Prostate gland (tissue), 2 donors: ENCODE results near the gene MED6. TPM values are rescaled to one million over a fixed set of nuclear protein-coding genes. Genes with fewer than 3 reads are reported as not detected.

ENCODE experiments used
- DNase-seq: peaks from one replicate; pipeline ENCODE4 v3.0.0-alpha.2; 2019; ENCODE audit warnings: low spot score
- H3K27ac ChIP-seq, 2 donors: fragments of 200-600 bp; sonication (generic); 2 replicates each; pipeline ENCODE4 v1.5.1; 2017 to 2019
- H3K27me3 ChIP-seq: fragments of 200-600 bp; sonication (generic); replicated peaks from 2 replicates; pipeline ENCODE4 v1.5.1; 2019; ENCODE audit not compliant: insufficient read depth
- H3K36me3 ChIP-seq, 2 donors: fragments of 200-600 bp; sonication (generic); 1 replicate in 1 of 2; 2 replicates in 1 of 2; pipeline versions ENCODE4 v1.5.1 to v1.8.1; 2017 to 2019
- H3K4me1 ChIP-seq: fragments of 200-600 bp; sonication (generic); replicated peaks from 2 replicates; pipeline ENCODE4 v1.5.1; 2019
- H3K4me3 ChIP-seq, 2 donors: fragments of 200-600 bp; sonication (generic); 2 replicates each; pipeline ENCODE4 v1.5.1; 2017 to 2019
- H3K9me3 ChIP-seq: fragments of 200-600 bp; sonication (generic); 2 replicates; pipeline ENCODE4 v1.5.1; 2017
- CTCF ChIP-seq, 4 experiments: fragments of 200-600 bp in 2 of 4; fragments of 450-650 bp in 2 of 4; sonication (generic) in 2 of 4; IDR thresholded peaks; 1 replicate in 3 of 4; 2 replicates in 1 of 4; pipeline ENCODE4 v1.5.1; 2016 to 2019; ENCODE audit warnings: antibody characterized with exemption in 4 of 4, mild to moderate bottlenecking in 2 of 4, moderate library complexity in 2 of 4
- POLR2A ChIP-seq: fragments of 450-650 bp; IDR thresholded peaks from one replicate; pipeline ENCODE4 v1.6.1; 2016; ENCODE audit warnings: antibody characterized with exemption, mild to moderate bottlenecking
- POLR2AphosphoS5 ChIP-seq: sonication (generic); formaldehyde crosslinking; IDR thresholded peaks from one replicate; pipeline ENCODE4 v1.6.1; 2017; ENCODE audit warnings: antibody characterized with exemption
- WGBS: methylation state at CpG from one replicate; pipeline ENCODE4 v1.1.5; 2018; 5-methylcytosine and 5-hydroxymethylcytosine counted together
- intact Hi-C: fragments of 100-400 bp; cut with DNase I; formaldehyde crosslinking; loops from one replicate; pipeline ENCODE4 v1.14.2; 2022
- total RNA-seq, 2 donors: library from RNA; depleted of rRNA; stranded (reverse); fragments of >200 nt; gene quantifications; one replicate each; pipeline ENCODE4 v1.1.0, GENCODE V29; 2016

MED6 gene
- total RNA-seq, 2 donors from 2014 or later, result 27.4 to 41.4 TPM

GRCh38 chr14:70622111-70622712, 21.8 kb upstream of the MED6 start:
- no peak overlapping the region for H3K4me3 ChIP-seq
- WGBS, result 21% methylated on average over 3 of the region's 3 CpGs
- H3K4me1 ChIP-seq, result no peaks in the 10 kb centered on the region
- H3K9me3 ChIP-seq, result no peaks in the 10 kb centered on the region
- DNase-seq, result peak; percentile 47
- TF ChIP-seq POLR2A (no peak), POLR2AphosphoS5 (peak; percentile 18), CTCF (IDR thresholded peaks at IDR 0.05) (peak; percentile 30 to 84 (median 76))
- no peaks in the 10 kb centered on the region for H3K36me3 ChIP-seq
- intact Hi-C loops, result loop anchor here (10.0 kb wide), 1 partner anchor 93 kb away; no protein-coding TSS in a partner anchor
- H3K27me3 ChIP-seq, result no peaks in the 10 kb centered on the region
- no peak overlapping the region for H3K27ac ChIP-seq

GRCh38 chr14:70619708-70620107, 19.3 kb upstream of the MED6 start:
- H3K36me3 ChIP-seq, result no peaks in the 10 kb centered on the region
- no peaks in the 10 kb centered on the region for H3K27me3 ChIP-seq
- DNase-seq, result no peak
- H3K9me3 ChIP-seq, result no peaks in the 10 kb centered on the region
- intact Hi-C loops, result loop anchor here (10.0 kb wide), 1 partner anchor 95 kb away; no protein-coding TSS in a partner anchor
- no peaks in the 10 kb centered on the region for H3K4me1 ChIP-seq
- H3K27ac ChIP-seq, result no peak overlapping the region
- no peak for TF ChIP-seq POLR2A
- no peak for TF ChIP-seq CTCF (IDR thresholded peaks at IDR 0.05)
- no peak for TF ChIP-seq POLR2AphosphoS5
- no peak overlapping the region for H3K4me3 ChIP-seq

- TF ChIP-seq POLR2AphosphoS5 (no peak), CTCF (IDR thresholded peaks at IDR 0.05) (no peak), POLR2A (no peak)
- Histone ChIP-seq H3K4me3 (no peak overlapping the region), H3K36me3 (no peaks in the 10 kb centered on the region), H3K27ac (no peak overlapping the region), H3K27me3 (no peaks in the 10 kb centered on the region), H3K4me1 (no peaks in the 10 kb centered on the region), H3K9me3 (no peaks in the 10 kb centered on the region)
- WGBS, result 62% methylated on average over 2 of the region's 2 CpGs
- intact Hi-C loops, result no loop called here
- no peak for DNase-seq
Measured at GRCh38 chr14:70618314-70618713, 17.9 kb upstream of the MED6 start.

GRCh38 chr14:70616646-70617045, 16.2 kb upstream of the MED6 start:
- Histone ChIP-seq H3K4me1 (no peaks in the 10 kb centered on the region), H3K4me3 (no peak overlapping the region), H3K9me3 (no peaks in the 10 kb centered on the region), H3K27ac (no peak overlapping the region), H3K36me3 (no peaks in the 10 kb centered on the region), H3K27me3 (no peaks in the 10 kb centered on the region)
- no peak for DNase-seq
- intact Hi-C loops, result no loop called here
- TF ChIP-seq CTCF (IDR thresholded peaks at IDR 0.05), result no peak
- TF ChIP-seq POLR2AphosphoS5, result no peak
- no peak for TF ChIP-seq POLR2A
- 84% methylated on average over 3 of the region's 3 CpGs for WGBS

GRCh38 chr14:70611216-70611615, 10.8 kb upstream of the MED6 start:
- 51% methylated on average over 3 of the region's 3 CpGs for WGBS
- intact Hi-C loops, result no loop called here
- no peak for TF ChIP-seq CTCF (IDR thresholded peaks at IDR 0.05)
- no peak for TF ChIP-seq POLR2AphosphoS5
- TF ChIP-seq POLR2A, result no peak

More at GRCh38 chr14:70611216-70611615, 10.8 kb upstream of the MED6 start:
- Histone ChIP-seq H3K9me3 (no peaks in the 10 kb centered on the region), H3K27ac (no peak overlapping the region), H3K36me3 (no peaks in the 10 kb centered on the region), H3K4me3 (no peak overlapping the region), H3K4me1 (no peaks in the 10 kb centered on the region), H3K27me3 (no peaks in the 10 kb centered on the region)
- no peak for DNase-seq
